ENCODE data around the gene SLF2.
"Not testable (repeated sequence)": the region's sequence is repeated elsewhere in the genome, so short reads cannot be mapped to it uniquely, and the experiment has no call there.

The SLF2 gene

GRCh38 chr10:100877461-100877850 lies 35.3 kb upstream of the SLF2 start:
- no peak for DNase-seq
- in situ Hi-C loops (cut with HindIII; ENCODE audit: low pct_ligation_motif_present, low pct_unique_long_range_greater_than_20kb, low sequenced_read_pairs) = loop anchor here (25.0 kb wide), 1 partner anchor 315 kb away; no protein-coding TSS in a partner anchor

- in situ Hi-C loops (cut with HindIII; ENCODE audit: low pct_ligation_motif_present, low pct_unique_long_range_greater_than_20kb, low sequenced_read_pairs) = loop anchor here (25.0 kb wide), 1 partner anchor 316 kb away; no protein-coding TSS in a partner anchor
- DNase-seq = peak; percentile 87
These were observed 34.4 kb upstream of the SLF2 start for GRCh38 chr10:100878291-100878910.

- in situ Hi-C loops (cut with HindIII; ENCODE audit: low pct_ligation_motif_present, low pct_unique_long_range_greater_than_20kb, low sequenced_read_pairs) = loop anchor here (25.0 kb wide), 1 partner anchor 318 kb away; no protein-coding TSS in a partner anchor
- peak; percentile 31 for DNase-seq
These were observed 32.9 kb upstream of the SLF2 start for GRCh38 chr10:100879741-100880360.

GRCh38 chr10:100881556-100882213 lies 31.1 kb upstream of the SLF2 start:
- in situ Hi-C loops (cut with HindIII; ENCODE audit: low pct_ligation_motif_present, low pct_unique_long_range_greater_than_20kb, low sequenced_read_pairs) = loop anchor here (25.0 kb wide), 1 partner anchor 319 kb away; no protein-coding TSS in a partner anchor
- DNase-seq = no peak

- DNase-seq = no peak
- in situ Hi-C loops (cut with HindIII; ENCODE audit: low pct_ligation_motif_present, low pct_unique_long_range_greater_than_20kb, low sequenced_read_pairs) = loop anchor here (25.0 kb wide), 1 partner anchor 320 kb away; no protein-coding TSS in a partner anchor
These were observed 30.5 kb upstream of the SLF2 start for GRCh38 chr10:100882252-100882651.

- in situ Hi-C loops (cut with HindIII; ENCODE audit: low pct_ligation_motif_present, low pct_unique_long_range_greater_than_20kb, low sequenced_read_pairs) = loop anchor here (25.0 kb wide), 1 partner anchor 320 kb away; no protein-coding TSS in a partner anchor
- no peak for DNase-seq
These were observed 30.0 kb upstream of the SLF2 start for GRCh38 chr10:100882671-100883311.

GRCh38 chr10:100883312-100883821 lies 29.4 kb upstream of the SLF2 start:
- DNase-seq = no peak
- in situ Hi-C loops (cut with HindIII; ENCODE audit: low pct_ligation_motif_present, low pct_unique_long_range_greater_than_20kb, low sequenced_read_pairs) = loop anchor here (25.0 kb wide), 1 partner anchor 321 kb away; no protein-coding TSS in a partner anchor

- DNase-seq = not testable (repeated sequence)
- in situ Hi-C loops (cut with HindIII; ENCODE audit: low pct_ligation_motif_present, low pct_unique_long_range_greater_than_20kb, low sequenced_read_pairs) = loop anchor here (25.0 kb wide), 1 partner anchor 323 kb away; no protein-coding TSS in a partner anchor
These were observed 27.2 kb upstream of the SLF2 start for GRCh38 chr10:100885611-100886010.

- in situ Hi-C loops (cut with HindIII; ENCODE audit: low pct_ligation_motif_present, low pct_unique_long_range_greater_than_20kb, low sequenced_read_pairs) = loop anchor here (25.0 kb wide), 1 partner anchor 324 kb away; no protein-coding TSS in a partner anchor
- DNase-seq = no peak
These were observed 26.7 kb upstream of the SLF2 start for GRCh38 chr10:100886091-100886490.

GRCh38 chr10:100886521-100886920 lies 26.2 kb upstream of the SLF2 start:
- in situ Hi-C loops (cut with HindIII; ENCODE audit: low pct_ligation_motif_present, low pct_unique_long_range_greater_than_20kb, low sequenced_read_pairs) = loop anchor here (25.0 kb wide), 1 partner anchor 324 kb away; no protein-coding TSS in a partner anchor
- no peak for DNase-seq

- in situ Hi-C loops (cut with HindIII; ENCODE audit: low pct_ligation_motif_present, low pct_unique_long_range_greater_than_20kb, low sequenced_read_pairs) = loop anchor here (25.0 kb wide), 1 partner anchor 325 kb away; no protein-coding TSS in a partner anchor
- no peak for DNase-seq
These were observed 25.8 kb upstream of the SLF2 start for GRCh38 chr10:100886963-100887362.

GRCh38 chr10:100887761-100888296 lies 24.9 kb upstream of the SLF2 start:
- in situ Hi-C loops (cut with HindIII; ENCODE audit: low pct_ligation_motif_present, low pct_unique_long_range_greater_than_20kb, low sequenced_read_pairs) = loop anchor here (25.0 kb wide), 1 partner anchor 326 kb away; no protein-coding TSS in a partner anchor
- no peak for DNase-seq

- in situ Hi-C loops (cut with HindIII; ENCODE audit: low pct_ligation_motif_present, low pct_unique_long_range_greater_than_20kb, low sequenced_read_pairs) = loop anchor here (25.0 kb wide), 1 partner anchor 327 kb away; no protein-coding TSS in a partner anchor
- peak; percentile 39 for DNase-seq
These were observed 23.8 kb upstream of the SLF2 start for GRCh38 chr10:100888957-100889356.

- no peak for DNase-seq
- in situ Hi-C loops (cut with HindIII; ENCODE audit: low pct_ligation_motif_present, low pct_unique_long_range_greater_than_20kb, low sequenced_read_pairs) = loop anchor here (25.0 kb wide), 1 partner anchor 327 kb away; no protein-coding TSS in a partner anchor
These were observed 23.2 kb upstream of the SLF2 start for GRCh38 chr10:100889546-100889945.

GRCh38 chr10:100890141-100890672 lies 22.6 kb upstream of the SLF2 start:
- in situ Hi-C loops (cut with HindIII; ENCODE audit: low pct_ligation_motif_present, low pct_unique_long_range_greater_than_20kb, low sequenced_read_pairs) = loop anchor here (25.0 kb wide), 1 partner anchor 328 kb away; no protein-coding TSS in a partner anchor
- no peak for DNase-seq

- in situ Hi-C loops (cut with HindIII; ENCODE audit: low pct_ligation_motif_present, low pct_unique_long_range_greater_than_20kb, low sequenced_read_pairs) = loop anchor here (25.0 kb wide), 1 partner anchor 328 kb away; no protein-coding TSS in a partner anchor
- peak; percentile 97 for DNase-seq
These were observed 22.0 kb upstream of the SLF2 start for GRCh38 chr10:100890673-100891317.

- in situ Hi-C loops (cut with HindIII; ENCODE audit: low pct_ligation_motif_present, low pct_unique_long_range_greater_than_20kb, low sequenced_read_pairs) = loop anchor here (25.0 kb wide), 1 partner anchor 332 kb away; no protein-coding TSS in a partner anchor
- no peak for DNase-seq
These were observed 18.7 kb upstream of the SLF2 start for GRCh38 chr10:100894033-100894432.
